GM21825 (cell line): Measurements from ENCODE around the gene CDH23.
"Not testable (repeated sequence)": the region's sequence is repeated elsewhere in the genome, so short reads cannot be mapped to it uniquely, and the experiment has no call there.

Experiments
- ATAC-seq: cut with Tn5 transposase; IDR thresholded peaks from one replicate; pipeline ENCODE4 v1.9.1; 2021; ENCODE audit warnings: mild to moderate bottlenecking, moderate library complexity; ENCODE audit not compliant: unreplicated experiment

Gene CDH23

DNA sequence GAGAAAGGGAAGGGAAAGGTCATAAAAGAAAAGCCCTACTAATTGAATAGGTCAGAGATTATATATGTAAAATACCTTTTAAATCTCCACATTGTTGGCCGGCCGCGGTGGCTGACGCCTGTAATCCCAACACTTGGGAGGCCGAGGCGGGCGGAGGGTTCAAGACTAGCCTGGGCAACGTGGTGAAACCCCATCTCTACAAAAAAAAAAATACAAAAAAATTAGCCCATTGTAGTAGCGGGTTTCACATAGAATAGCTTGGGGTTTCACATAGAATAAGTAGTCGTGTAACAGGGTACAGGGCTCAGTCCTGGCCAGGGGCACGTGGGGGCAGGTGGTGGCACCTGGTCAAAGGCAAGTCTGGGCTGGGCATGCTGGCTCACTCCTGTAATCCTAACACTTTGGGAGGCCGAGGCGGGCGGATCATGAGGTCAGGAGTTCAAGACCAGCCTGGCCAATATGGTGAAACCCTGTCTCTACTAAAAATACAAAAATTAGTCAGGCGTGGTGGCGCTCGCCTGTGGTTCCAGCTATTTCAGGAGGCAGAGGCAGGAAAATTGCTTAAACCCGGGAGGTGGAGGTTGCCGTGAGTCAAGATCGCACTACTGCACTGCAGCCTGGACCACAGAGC lies 454.9 kb downstream of the CDH23 start:
- not testable (repeated sequence) for ATAC-seq

DNA sequence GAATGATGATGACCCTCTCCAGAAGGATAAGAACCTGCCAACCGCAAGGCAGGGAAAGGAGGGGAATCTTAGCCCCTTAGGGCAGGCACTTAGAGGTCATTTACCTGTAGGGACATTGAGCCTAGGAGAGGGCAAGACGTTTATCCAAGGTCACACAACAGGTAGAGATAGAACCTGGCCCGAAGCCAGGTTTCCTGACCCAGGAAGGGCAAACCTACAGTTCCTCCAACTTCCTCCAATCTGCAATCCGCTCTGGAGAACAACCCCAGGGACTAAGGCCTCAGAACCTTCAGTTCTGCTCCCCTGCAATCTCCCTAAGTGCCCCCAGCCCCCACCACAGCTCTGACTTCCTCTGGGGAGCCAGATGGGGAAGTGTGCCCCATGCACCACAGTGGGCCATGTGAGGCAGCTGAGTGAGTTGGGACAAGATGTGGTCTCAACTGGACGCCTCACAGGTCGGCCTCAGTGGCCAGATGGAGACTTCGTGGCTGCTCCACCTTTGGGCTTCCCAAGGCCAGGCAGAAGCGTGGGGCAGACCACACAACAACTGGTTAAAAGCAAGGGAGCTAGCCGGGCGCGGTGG lies 455.7 kb downstream of the CDH23 start:
- ATAC-seq, result no peak

DNA sequence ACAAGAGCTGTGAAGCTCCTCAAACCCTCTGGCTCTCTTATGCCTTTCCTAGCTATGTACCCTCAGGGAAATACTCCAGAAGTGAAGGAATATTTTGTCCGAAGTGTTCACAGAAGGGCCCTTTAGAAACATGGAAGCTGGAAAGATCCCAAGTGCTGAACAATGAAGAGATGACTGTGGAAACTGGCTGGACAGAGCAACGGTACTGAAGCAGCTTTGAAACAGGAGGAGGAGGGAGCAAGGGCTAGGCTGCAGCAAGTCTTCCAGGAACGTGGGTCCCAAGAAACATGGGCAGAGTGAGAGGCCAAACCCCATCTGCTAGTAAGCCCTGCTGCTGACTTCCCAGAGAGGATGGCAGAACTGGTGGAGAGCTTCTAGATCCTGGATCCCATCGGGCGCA lies 457.3 kb downstream of the CDH23 start:
- no peak for ATAC-seq

DNA sequence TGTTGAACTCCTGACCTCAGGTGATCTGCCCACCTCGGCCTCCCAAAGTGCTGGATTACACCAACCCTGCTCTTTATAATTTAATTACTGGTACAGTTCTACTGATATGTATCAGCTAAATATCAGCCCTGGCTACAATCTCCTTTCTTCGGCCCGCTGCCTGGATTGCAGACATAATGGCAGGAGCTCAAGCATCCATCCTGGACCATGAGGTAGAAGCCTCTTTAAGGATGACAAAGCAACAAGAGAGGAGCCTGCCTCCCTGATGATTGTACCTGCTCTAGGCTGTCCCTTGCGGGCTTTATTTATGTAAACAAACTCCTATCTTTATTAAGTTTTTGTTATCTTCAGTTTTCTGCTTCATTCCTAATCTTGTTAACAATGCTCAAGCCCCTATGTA lies 459.9 kb downstream of the CDH23 start:
- no peak for ATAC-seq

DNA sequence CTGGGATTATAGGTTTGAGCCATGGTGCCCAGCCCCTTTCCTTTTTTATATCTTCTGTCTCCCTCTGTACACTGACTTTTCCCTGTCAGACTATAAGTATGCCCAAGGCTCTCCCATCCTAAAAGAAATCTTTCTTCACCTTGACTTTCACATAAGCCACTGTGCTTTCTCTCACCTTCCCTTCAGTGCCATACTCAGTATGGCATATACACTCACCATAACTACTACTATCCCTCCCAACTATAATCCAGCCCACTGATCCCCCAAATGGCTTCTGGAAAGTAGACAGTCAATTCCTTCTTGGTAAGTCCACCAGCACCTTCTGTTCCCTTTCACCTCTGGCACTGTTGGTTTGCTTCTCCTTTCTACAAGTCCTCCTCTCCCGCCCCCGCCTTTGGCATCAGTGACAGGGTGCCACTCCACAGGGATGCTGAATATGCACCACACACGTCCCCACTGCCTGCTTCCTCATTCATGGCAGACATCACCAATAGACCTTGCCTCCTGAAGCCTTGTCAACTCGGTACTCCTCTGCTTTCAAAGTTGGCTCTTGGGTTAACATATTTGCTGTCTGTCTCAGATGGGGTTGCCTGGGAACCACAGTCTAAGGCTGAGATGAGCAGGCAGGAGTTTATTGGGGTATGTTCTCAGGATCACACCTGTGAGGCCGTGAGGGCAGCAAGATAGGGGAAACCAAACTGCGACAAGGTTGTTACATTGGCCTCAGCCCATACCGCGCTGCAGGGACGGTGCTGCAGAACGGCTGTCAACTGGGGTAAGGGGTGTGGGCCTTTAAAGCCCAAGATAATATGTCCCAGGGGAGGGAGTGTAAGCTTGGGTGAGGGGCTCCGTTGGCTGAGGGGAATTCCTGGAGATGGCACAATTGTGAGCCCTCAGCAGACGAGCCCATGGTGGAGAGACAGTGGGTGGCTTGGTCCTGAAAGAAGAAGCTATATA lies 461.5 kb downstream of the CDH23 start:
- no peak for ATAC-seq

DNA sequence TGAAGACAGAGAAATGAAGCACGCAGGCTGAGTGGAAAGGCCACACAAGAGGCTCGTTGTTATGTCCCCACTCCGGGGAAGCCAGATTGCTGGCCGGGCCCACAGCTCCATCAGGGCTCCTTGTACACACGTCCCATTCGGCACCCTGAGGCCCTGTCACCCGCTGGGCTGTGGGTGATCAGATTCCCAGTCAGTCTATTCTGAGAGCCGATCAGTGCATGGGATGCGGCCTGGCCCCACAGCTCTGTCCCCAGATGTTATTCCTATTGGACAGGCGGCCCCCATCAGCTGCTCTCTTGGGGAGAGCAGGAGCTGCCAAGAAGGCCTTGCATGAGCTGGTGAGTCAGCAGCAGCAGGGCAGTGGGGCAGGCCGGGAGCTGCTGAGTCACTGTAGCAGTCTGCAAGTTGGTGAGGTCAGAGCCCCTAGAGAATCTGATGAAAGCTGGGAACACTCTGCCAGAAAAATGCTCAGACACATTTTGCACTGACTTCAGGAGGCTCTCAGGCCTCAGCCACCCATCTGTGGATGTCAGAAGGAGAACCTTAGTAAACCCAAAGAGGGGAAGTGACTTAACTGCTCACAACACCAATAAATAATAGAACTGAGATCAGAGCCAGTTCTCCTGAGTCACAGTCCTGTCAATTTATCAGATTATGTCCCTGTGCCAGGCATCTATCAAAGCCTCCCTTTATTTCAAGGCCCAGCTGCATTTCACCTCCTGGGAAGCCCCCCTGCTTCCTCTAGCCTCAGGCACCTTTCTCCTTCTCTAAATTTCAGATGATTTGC lies 463.7 kb downstream of the CDH23 start:
- peak; percentile 69 for ATAC-seq

DNA sequence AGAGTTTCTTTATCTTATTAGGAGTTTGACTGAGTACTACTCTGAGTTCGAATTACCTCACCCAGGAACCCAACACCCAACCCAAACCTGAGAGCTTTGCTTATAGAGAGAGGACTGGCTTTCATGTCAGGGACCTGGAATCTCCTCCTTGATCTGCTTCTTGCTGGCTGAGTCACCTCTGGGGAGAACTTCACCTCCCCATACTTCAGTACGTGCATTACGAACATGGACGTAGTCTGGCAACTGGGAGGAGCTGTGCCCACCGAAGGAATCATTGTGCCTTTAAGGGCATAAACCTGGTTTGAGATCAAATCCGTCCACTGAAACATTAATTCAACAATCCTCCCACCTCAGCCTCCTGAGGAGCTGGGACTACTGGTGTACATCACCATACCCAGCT lies 466.5 kb downstream of the CDH23 start:
- ATAC-seq, result no peak

DNA sequence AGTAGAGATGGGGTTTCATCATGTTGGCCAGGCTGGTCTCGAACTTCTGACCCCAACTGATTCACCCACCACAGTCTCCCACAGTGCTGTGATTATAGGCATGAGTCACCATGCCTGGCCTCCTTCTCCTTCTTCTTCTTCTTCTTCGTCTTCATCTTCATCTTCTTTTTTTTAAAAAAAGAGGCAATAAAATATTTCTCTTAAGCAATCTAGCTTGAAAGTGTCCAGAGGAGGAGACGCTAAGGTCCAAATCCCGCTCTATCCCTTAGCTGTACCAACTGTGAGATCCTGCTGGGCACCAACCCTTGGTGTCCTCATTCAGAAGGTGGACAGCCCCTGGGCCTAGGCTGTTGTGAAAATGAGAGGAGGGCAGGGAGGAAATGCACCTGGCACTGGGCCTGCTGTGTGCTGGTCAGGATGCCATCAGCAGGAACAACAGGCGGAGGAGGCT lies 468.2 kb downstream of the CDH23 start:
- ATAC-seq, result no peak
